Large intestine (tissue), 3 donors: ENCODE measurements around the gene STARD13. TPM values are rescaled to one million over a fixed set of nuclear protein-coding genes. Genes with fewer than 3 reads are reported as not detected.

ENCODE experiments used
- DNase-seq, 2 donors: peaks; one replicate each; pipeline versions ENCODE4 v3.0.0 to v3.0.0-alpha.2; 2013
- H3K27ac ChIP-seq: one replicate; pipeline ENCODE4 v1.5.1; 2013; ENCODE audit warnings: low read length
- H3K27me3 ChIP-seq: 2 replicates; pipeline ENCODE4 v1.6.1; 2013; ENCODE audit warnings: low read length; ENCODE audit not compliant: control insufficient read depth, insufficient read depth
- H3K36me3 ChIP-seq: 2 replicates; pipeline ENCODE4 v1.6.1; 2013; ENCODE audit warnings: low read length; ENCODE audit not compliant: control insufficient read depth, insufficient read depth
- H3K4me1 ChIP-seq: one replicate; pipeline ENCODE4 v1.6.1; 2013; ENCODE audit warnings: low read length; ENCODE audit not compliant: control insufficient read depth, insufficient read depth
- H3K4me3 ChIP-seq: one replicate; pipeline ENCODE4 v1.5.1; 2013; ENCODE audit warnings: low read length
- H3K9me3 ChIP-seq: one replicate; pipeline ENCODE4 v1.6.1; 2013; ENCODE audit warnings: mild to moderate bottlenecking, low read depth, low read length, moderate library complexity; ENCODE audit not compliant: control insufficient read depth
- WGBS: methylation state at CpG from one replicate; pipeline ENCODE4 v1.1.5; 2013; ENCODE audit warnings: low lambda C conversion rate; ENCODE audit not compliant: insufficient coverage; 5-methylcytosine and 5-hydroxymethylcytosine counted together
- polyA plus RNA-seq: library from polyadenylated mRNA; unstranded; fragments of 120-200 nt; gene quantifications from one replicate; pipeline ENCODE4 v1.2.1, GENCODE V29; 2013

STARD13 gene
- polyA plus RNA-seq, 1 donor = 15.4 TPM

DNA sequence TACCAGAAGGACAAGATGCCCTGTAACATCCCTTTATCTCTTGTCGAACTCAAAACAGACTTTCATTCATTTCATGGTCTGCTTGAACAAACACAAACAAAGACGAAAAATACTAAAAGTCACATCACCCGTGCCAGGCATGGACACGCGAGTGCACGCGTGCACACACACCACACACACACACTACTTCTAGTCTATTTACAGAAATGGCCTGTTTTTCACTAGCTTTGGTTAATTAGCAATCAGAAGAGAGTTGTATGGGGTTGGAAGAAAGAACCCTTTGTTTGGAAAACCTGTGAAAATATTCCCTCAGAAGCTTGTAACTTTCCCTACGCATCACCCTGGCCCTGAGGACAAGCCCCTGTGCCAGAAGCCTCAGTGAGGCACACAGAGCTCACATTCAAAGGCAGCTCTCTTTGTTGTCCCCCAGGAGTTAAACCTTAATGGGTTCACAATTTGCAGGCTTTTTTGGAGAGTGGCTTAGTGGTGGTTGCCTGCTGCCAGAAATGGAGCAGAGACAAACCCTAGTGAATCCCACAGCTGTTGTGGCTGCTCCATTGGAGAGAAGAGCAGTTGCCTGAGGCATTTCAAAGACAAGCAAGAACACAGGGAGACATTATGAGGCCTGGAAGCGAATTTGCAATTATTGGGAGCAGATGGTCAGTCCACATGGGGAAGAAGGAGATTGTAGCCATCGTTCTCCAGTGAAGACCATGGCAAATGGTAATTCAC lies 55.9 kb downstream of the STARD13 start:
- Histone ChIP-seq H3K27me3 (no peaks in the 10 kb centered on the region), H3K4me1 (peaks cover 7% of the 10 kb centered on the region)
- DNase-seq = no peak

DNA sequence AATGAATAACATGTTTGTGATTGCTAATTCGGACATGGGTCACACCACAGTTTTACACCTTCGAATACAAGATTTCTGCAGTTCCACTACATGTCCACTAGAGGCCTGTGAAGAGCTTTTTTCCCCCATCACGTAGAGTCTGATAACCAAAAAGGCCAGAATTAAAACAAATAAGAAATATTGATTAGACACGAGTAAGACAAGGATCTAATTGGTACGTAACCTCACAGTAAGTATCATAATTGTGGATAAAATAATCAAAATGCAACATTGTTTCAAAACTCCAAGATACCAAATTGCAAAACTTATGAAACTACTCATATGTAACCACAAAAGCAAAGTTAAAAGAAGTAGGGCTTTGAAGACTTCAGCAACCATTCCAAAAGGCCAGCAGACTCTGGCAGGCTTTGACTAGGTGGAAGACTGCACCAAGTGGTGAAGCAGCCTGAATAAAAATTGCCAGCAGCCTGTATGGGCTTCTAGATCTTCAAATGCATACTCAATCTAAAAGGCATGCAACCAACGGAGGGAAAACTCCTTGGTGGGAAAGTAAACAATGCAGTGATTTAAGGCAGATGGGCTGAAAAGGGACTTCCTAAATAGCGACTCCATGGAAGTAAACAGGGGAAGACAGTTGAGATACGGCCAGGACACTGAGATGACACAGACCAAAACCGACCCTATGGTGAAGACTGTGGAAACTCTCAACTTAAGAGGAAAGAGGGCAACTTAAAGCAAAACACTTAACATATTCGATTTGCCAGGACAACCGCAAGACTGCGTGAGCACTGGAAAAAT lies 56.7 kb downstream of the STARD13 start:
- Histone ChIP-seq H3K27ac (no peak overlapping the region), H3K9me3 (no peaks in the 10 kb centered on the region), H3K27me3 (no peaks in the 10 kb centered on the region), H3K4me3 (no peak overlapping the region), H3K4me1 (peaks cover 7% of the 10 kb centered on the region), H3K36me3 (peaks cover 7% of the 10 kb centered on the region)
- peak in 1 of 2 donors; percentile 38 for DNase-seq
- 58% methylated on average over 2 of the region's 12 CpGs for WGBS

More for the DNA sequence above, 55.9 kb downstream of the STARD13 start:
- Histone ChIP-seq H3K9me3 (no peaks in the 10 kb centered on the region), H3K27ac (no peak overlapping the region), H3K36me3 (peaks cover 7% of the 10 kb centered on the region), H3K4me3 (no peak overlapping the region)
- 86% methylated on average over 1 of the region's 10 CpGs for WGBS

DNA sequence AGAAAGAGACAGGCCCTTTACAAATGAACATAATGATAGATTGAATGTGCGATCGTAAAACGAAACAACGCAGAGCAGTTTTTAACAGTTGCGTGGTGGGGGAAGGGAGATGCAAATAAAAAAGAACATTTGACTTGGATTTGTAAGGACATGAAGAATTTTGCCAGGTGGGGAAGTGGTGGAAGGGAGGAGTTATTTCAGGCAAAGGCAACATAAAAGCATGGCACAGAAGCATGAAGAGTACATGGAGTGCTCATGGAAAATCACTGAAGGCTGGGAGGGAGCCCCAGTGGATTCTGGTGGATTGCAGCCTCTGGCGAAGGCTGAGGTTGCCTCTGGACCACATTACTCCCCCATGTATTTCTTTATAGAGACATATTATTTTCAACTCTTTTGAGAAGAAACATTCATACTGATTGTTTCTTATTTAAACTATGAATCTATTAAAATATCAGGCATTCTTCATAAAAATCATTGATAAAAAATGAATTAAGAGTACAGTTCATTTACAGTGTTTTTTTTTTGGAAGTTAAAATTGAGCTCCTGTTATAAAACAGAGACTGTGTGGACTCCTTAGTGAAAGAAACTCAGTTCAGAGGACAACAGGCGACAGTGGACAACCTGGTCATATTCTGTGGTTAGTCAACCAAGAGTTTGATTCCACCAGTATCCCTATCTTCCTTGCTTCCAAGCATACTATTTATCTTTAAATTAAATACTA lies 57.5 kb downstream of the STARD13 start:
- 84% methylated on average over 6 of the region's 7 CpGs for WGBS

DNA sequence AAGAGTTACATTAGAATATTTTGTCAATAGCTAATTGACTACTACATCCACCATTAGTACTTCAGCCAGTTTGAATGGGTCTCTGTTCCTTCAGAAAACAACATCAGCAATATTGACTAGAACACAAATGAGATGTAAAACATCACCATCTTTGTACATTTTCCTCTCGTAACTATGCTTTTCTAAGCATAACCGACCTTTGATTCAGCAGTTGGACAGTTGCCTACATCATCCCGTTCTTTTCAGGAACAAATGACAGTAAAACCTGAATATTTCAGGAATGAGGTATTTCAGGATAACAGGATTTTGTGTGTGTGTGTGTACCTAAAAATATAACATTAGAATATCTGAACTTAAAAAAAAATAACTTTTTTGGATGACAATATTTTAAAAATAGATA lies 60.9 kb downstream of the STARD13 start:
- peaks cover 7% of the 10 kb centered on the region for H3K4me1 ChIP-seq
- no peaks in the 10 kb centered on the region for H3K36me3 ChIP-seq
- no peak overlapping the region for H3K4me3 ChIP-seq
- DNase-seq = no peak
- no peaks in the 10 kb centered on the region for H3K27me3 ChIP-seq
- 75% methylated on average over 3 of the region's 3 CpGs for WGBS
- H3K9me3 ChIP-seq = no peaks in the 10 kb centered on the region
- H3K27ac ChIP-seq = no peak overlapping the region

More for the DNA sequence above, 57.5 kb downstream of the STARD13 start:
- H3K4me3 ChIP-seq = no peak overlapping the region
- DNase-seq = no peak
- peaks cover 7% of the 10 kb centered on the region for H3K4me1 ChIP-seq
- no peaks in the 10 kb centered on the region for H3K27me3 ChIP-seq
- no peaks in the 10 kb centered on the region for H3K36me3 ChIP-seq
- no peak overlapping the region for H3K27ac ChIP-seq
- H3K9me3 ChIP-seq = no peaks in the 10 kb centered on the region

DNA sequence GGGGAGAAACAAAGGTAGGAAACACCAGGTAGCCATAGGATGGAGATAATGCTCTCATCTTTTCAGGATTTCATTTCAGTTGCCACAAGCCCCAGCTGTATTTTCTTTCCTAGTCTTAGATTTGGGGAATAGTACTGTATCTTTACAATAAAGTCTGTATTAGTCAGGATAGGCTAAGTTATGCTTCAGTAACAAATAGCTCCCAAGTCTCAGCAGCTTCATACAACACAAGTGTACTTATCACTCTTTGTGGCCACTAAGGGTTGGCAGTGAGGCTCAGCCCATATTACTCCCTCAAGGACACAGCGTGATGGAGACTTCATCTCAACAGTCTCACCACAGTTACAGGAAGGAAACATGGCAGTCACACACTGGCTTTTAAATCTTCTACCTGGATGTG lies 61.4 kb downstream of the STARD13 start:
- Histone ChIP-seq H3K27me3 (no peaks in the 10 kb centered on the region), H3K4me3 (no peak overlapping the region), H3K9me3 (no peaks in the 10 kb centered on the region), H3K27ac (no peak overlapping the region), H3K36me3 (no peaks in the 10 kb centered on the region), H3K4me1 (peaks cover 7% of the 10 kb centered on the region)
- DNase-seq = no peak
- no CpG with 5 or more reads among the region's 1 CpG for WGBS

DNA sequence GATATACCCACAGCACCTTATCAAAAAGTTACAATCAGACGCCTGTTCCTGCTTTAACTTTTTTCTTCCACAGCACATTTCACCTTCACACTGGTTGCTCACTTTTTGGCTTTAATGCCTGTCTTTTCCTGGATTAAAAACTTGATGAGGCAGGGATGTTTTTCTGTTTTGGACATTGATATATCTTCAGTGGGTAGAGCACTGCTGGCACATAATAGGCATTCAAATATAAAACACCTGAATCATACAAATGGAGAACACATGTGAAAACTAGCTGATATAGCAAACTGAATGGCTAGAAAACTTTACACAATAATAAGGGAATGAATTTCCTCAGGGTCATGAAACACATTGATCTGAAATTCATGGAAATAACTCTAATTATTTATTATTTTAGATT lies 65.6 kb downstream of the STARD13 start:
- 86% methylated on average over 1 of the region's 1 CpG for WGBS
- H3K9me3 ChIP-seq = no peaks in the 10 kb centered on the region
- H3K27me3 ChIP-seq = no peaks in the 10 kb centered on the region
- H3K27ac ChIP-seq = no peak overlapping the region
- peaks cover 19% of the 10 kb centered on the region for H3K4me1 ChIP-seq
- H3K4me3 ChIP-seq = no peak overlapping the region
- no peak for DNase-seq
- no peaks in the 10 kb centered on the region for H3K36me3 ChIP-seq

DNA sequence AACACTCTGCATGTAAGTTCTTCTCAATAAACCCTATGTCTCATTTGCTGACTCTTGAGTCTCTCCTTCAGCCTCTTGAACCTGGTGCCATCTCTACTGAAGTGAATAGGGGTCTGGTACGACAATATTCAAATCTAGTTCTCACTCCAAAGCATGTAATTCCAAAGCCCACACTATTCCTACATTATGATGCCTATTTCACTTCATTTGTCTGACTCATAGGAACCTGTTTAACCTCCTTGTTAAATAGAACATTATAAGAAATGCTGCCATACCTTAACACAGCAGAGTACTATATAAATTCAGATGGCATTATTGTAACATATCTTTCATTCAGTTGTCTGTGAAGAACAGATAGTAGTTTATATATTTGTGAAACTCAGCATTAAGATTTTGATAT lies 67.1 kb downstream of the STARD13 start:
- Histone ChIP-seq H3K9me3 (no peaks in the 10 kb centered on the region), H3K4me3 (no peak overlapping the region), H3K36me3 (no peaks in the 10 kb centered on the region), H3K4me1 (peaks cover 19% of the 10 kb centered on the region), H3K27ac (peak overlapping the region; percentile 71), H3K27me3 (no peaks in the 10 kb centered on the region)
- DNase-seq = no peak
- WGBS = no CpG with 5 or more reads among the region's 1 CpG

DNA sequence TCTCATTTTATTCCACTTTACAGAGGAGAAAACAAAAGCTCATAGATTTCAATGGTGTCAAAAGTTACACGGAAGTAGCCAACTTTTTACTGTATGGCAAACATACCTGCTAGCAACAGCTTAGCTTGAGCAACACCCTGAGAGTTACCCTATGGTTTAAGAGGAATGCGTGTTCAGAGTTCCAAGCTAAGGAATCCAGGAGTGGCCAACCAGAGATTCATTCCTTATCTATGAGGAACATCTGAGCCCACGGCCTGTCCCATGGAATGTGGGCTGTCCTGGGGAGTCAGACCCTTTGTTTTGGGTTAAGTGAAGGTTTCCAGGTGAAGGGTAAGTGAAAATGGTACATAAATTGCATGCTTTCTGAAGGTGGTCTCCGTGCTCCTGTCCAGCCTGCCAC lies 67.5 kb downstream of the STARD13 start:
- H3K27ac ChIP-seq = peak overlapping the region; percentile 71
- no peaks in the 10 kb centered on the region for H3K27me3 ChIP-seq
- no peaks in the 10 kb centered on the region for H3K9me3 ChIP-seq
- peak; percentile 70 to 85 for DNase-seq
- H3K36me3 ChIP-seq = no peaks in the 10 kb centered on the region
- WGBS = no CpG with 5 or more reads among the region's 4 CpGs
- H3K4me1 ChIP-seq = peaks cover 19% of the 10 kb centered on the region
- H3K4me3 ChIP-seq = no peak overlapping the region

DNA sequence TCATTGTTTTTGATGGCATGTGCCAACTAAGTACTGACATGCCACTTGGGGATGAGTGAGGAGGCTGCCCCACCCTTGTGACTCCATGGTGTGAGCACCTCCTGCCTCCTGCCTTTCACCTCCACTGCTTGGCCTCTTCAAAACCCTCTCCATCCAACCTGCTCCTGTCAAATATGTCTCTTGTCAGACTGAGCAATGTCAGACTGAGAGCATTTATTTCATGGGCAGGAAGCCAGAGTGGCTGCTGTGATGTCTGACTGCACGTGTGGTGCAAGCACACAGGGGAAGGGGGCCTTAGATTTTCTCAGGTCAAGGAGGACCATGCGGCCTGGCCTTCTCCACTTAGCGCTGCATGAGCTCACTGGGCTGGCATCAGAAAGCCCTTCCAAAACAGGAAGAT lies 68.3 kb downstream of the STARD13 start:
- WGBS = no CpG with 5 or more reads among the region's 3 CpGs
- peaks cover 19% of the 10 kb centered on the region for H3K4me1 ChIP-seq
- H3K27me3 ChIP-seq = no peaks in the 10 kb centered on the region
- H3K36me3 ChIP-seq = no peaks in the 10 kb centered on the region
- peak overlapping the region; percentile 71 for H3K27ac ChIP-seq
- no peak for DNase-seq
- no peak overlapping the region for H3K4me3 ChIP-seq
- no peaks in the 10 kb centered on the region for H3K9me3 ChIP-seq

DNA sequence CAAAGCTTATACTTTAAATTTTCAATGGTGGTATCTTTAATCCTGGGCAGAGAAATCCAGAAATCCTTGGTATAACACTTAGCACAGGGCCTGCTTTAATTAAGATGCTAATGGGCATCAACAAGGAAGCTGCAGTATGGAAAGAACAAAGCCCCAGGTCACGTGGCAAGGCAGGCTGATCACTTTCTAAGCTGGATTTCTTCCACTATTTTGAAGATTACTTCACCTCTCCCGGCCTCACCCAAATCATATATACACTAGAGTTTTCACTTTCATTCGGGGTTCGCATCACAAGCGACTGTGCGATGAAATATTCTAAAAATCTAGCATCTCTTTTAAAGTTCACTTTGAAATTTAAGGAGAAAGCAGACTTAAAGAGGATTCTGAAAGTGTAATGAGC lies 71.8 kb downstream of the STARD13 start:
- Histone ChIP-seq H3K4me3 (no peak overlapping the region), H3K4me1 (peaks cover 18% of the 10 kb centered on the region), H3K27me3 (no peaks in the 10 kb centered on the region), H3K27ac (peak overlapping the region; percentile 27), H3K9me3 (no peaks in the 10 kb centered on the region), H3K36me3 (no peaks in the 10 kb centered on the region)
- WGBS = 55% methylated on average over 2 of the region's 6 CpGs
- DNase-seq = no peak
